CD4-positive, alpha-beta memory T cell (primary cell): ENCODE data around the gene SIGLEC9. TPM values are rescaled to one million over a fixed set of nuclear protein-coding genes. Genes with fewer than 3 reads are reported as not detected.

Experiments
- CTCF ChIA-PET: fragments of 350-600 bp; sonication (Branson Sonifier 250); formaldehyde crosslinking; loops from one replicate; lab custom pipeline; 2021; ENCODE audit warnings: inconsistent platforms; ENCODE audit not compliant: partially characterized antibody; lab: Charles Lee
- POLR2A ChIA-PET: fragments of 350-600 bp; sonication (Branson Sonifier 250); formaldehyde crosslinking; loops from one replicate; lab custom pipeline; 2021; ENCODE audit not compliant: partially characterized antibody; lab: Charles Lee
- DNase-seq, 5 donors: peaks; one replicate each; pipeline versions ENCODE4 v3.0.0 to v3.0.0-alpha.2; 2020 to 2022; ENCODE audit warnings: mixed read lengths in 1 of 5
- H3K27ac ChIP-seq: one replicate; pipeline ENCODE4 v1.7.0; 2013; ENCODE audit warnings: low read depth, low read length
- H3K27me3 ChIP-seq: 2 replicates; pipeline ENCODE4 v1.7.0; 2013; ENCODE audit warnings: mild to moderate bottlenecking, low read length, moderate library complexity; ENCODE audit not compliant: insufficient read depth
- H3K36me3 ChIP-seq: 2 replicates; pipeline ENCODE4 v1.7.0; 2013; ENCODE audit warnings: mild to moderate bottlenecking, low read length, moderate library complexity; ENCODE audit not compliant: insufficient read depth
- H3K4me1 ChIP-seq: 2 replicates; pipeline ENCODE4 v1.7.0; 2013; ENCODE audit warnings: mild to moderate bottlenecking, low read length, moderate library complexity; ENCODE audit not compliant: insufficient read depth
- H3K4me3 ChIP-seq, 2 donors: one replicate each; pipeline ENCODE4 v1.7.0; 2013; ENCODE audit warnings: low read length in 2 of 2, mild to moderate bottlenecking in 1 of 2
- H3K9me3 ChIP-seq, 2 donors: one replicate each; pipeline ENCODE4 v1.7.0; 2013; ENCODE audit warnings: low read length in 2 of 2, control low read depth in 1 of 2; ENCODE audit not compliant: control insufficient read depth in 1 of 2
- H3K27ac Mint-ChIP-seq, 7 donors: one replicate each; pipeline ENCODE4 v1.8.0; 2020 to 2021; ENCODE audit warnings: mixed read lengths in 7 of 7, mild to moderate bottlenecking in 6 of 7, inconsistent platforms in 3 of 7, moderate library complexity in 3 of 7
- H3K27me3 Mint-ChIP-seq, 2 donors: one replicate each; pipeline ENCODE4 v1.8.0; 2020 to 2021; ENCODE audit warnings: mixed read lengths in 2 of 2
- H3K36me3 Mint-ChIP-seq, 2 donors: one replicate each; pipeline ENCODE4 v1.8.0; 2020 to 2021; ENCODE audit warnings: mixed read lengths in 2 of 2, inconsistent platforms in 1 of 2, mild to moderate bottlenecking in 1 of 2
- H3K4me1 Mint-ChIP-seq, 4 donors: one replicate each; pipeline ENCODE4 v1.8.0; 2020 to 2021; ENCODE audit warnings: mixed read lengths in 4 of 4, mild to moderate bottlenecking in 1 of 4
- H3K4me3 Mint-ChIP-seq, 8 donors: one replicate each; pipeline ENCODE4 v1.8.0; 2020 to 2021; ENCODE audit warnings: mixed read lengths in 8 of 8, mild to moderate bottlenecking in 7 of 8, moderate library complexity in 6 of 8, inconsistent platforms in 3 of 8
- H3K9me3 Mint-ChIP-seq, 8 donors: one replicate each; pipeline ENCODE4 v1.8.0; 2020 to 2021; ENCODE audit warnings: mixed read lengths in 8 of 8, mild to moderate bottlenecking in 5 of 8, inconsistent platforms in 3 of 8, moderate library complexity in 1 of 8
- intact Hi-C: fragments of 100-400 bp; cut with micrococcal nuclease; formaldehyde crosslinking; loops from one replicate; pipeline ENCODE4 v1.15.1; 2023
- polyA plus RNA-seq, 2 donors: library from polyadenylated mRNA; unstranded; fragments of 300-500 nt; fragmentation: Illumina TruSeq; gene quantifications; one replicate each; pipeline ENCODE4 v1.2.3, GENCODE V29; 2021
- total RNA-seq, 2 experiments: library from RNA; stranded (reverse); gene quantifications; one replicate each; pipeline ENCODE4 v1.2.3, GENCODE V29; 2021

The SIGLEC9 gene
- total and polyA plus RNA-seq, 4 experiments from 2014 or later = 2.4 to 3.9 (median 3.0) TPM

DNA sequence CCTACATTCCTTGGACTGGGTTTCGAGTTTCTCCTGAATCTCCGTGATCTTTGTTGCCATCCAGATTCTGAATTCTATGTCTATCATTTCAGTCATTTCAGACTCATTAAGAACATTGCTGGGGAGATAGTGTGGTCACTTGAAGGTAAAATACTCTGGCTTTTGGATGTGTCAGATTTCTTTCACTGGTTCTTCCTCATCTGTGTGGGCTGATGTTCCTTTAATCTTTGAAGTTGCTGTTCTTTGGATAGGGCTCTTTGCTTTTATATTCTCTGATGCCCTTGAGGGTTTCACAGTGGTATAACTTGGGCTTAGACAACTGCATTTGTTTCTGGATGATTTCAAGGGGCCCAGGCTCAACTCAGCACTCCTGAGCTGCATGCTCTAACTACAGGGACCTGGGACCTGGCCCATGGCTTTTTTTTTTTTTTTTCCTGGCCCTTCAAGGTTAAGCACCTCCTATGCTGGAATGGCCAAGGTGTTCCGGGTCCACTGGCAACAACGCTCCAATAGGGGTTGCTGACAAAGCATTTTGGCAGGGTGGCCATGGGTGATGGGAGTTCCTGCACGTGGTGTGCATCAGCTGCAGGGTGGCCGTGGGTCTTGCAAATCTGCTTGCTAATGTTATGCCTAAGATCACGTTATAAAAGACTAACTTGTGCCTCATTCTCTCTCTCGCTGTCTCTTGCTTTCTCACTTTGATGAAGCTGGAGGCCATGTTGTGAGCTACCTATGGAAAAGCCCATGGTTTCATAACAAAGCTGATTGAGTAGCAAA lies 11.5 kb downstream of the SIGLEC9 start:
- CTCF ChIA-PET = interaction anchor here (1.0 to 2.0 kb wide), 4 partner anchors 12 to 40 kb away, joined by 3 to 6 read pairs (median 4); no protein-coding TSS in a partner anchor
- H3K4me3 ChIP-seq = no peak overlapping the region
- intact Hi-C loops = no loop called here
- Mint-ChIP-seq H3K4me3 (peak overlapping the region in 1 of 8 donors; percentile 25), H3K27ac (peak overlapping the region in 3 of 7 donors; percentile 18 to 63 (median 48)), H3K4me1 (peaks cover 16 to 31% (median 25%) of the 10 kb centered on the region in 4 donors), H3K27me3 (peaks cover 2 to 5% of the 10 kb centered on the region in 2 donors), H3K9me3 (peaks cover 0 to 7% (median 0%) of the 10 kb centered on the region in 8 donors), H3K36me3 (peaks cover 0 to 3% of the 10 kb centered on the region in 2 donors)
- H3K4me1 ChIP-seq = peaks cover 24% of the 10 kb centered on the region
- H3K36me3 ChIP-seq = no peaks in the 10 kb centered on the region
- no peaks in the 10 kb centered on the region for H3K9me3 ChIP-seq
- no peak overlapping the region for H3K27ac ChIP-seq
- no peaks in the 10 kb centered on the region for H3K27me3 ChIP-seq
- no peak for DNase-seq
- POLR2A ChIA-PET = no interaction called here

DNA sequence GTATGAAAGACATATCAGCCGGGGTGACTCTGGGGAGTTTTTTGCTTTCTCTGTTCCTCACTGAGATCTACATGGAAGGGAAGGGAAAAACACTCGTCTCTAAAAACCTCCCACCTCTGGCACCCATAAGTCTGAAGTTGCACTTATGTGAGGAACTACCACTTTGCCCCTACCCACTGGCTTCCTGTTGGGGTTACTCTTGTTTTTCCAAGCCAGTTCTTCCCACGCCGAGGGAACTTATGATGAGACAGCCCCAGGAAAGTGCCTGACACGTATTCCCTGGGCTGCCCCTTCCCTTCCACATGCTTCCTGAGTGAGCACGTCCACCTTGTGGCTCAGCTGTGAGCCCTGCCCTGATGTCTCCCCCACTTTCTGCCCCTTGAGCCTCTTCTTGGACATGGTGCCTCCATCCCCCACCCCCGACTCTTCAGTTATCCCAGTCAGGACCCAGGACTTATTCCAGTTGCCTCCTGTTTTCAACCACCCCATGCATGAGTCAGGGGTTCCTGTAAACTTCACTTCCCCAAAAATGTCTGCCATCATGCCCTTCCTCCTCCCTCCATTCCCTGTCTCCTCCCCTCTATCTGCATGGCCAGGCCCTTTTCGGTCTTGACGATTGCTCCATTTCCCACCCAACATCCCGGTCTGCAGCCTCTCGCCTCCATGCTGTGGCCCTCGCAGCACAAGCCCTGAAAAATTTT lies 12.3 kb downstream of the SIGLEC9 start:
- H3K9me3 Mint-ChIP-seq = peaks cover 0 to 7% (median 0%) of the 10 kb centered on the region in 8 donors
- ChIA-PET CTCF (interaction anchor here (1.0 to 1.4 kb wide), 2 partner anchors 11 to 21 kb away, joined by 3 to 4 read pairs; no protein-coding TSS in a partner anchor), POLR2A (no interaction called here)
- Histone ChIP-seq H3K27me3 (no peaks in the 10 kb centered on the region), H3K4me3 (no peak overlapping the region), H3K36me3 (no peaks in the 10 kb centered on the region), H3K4me1 (peaks cover 18% of the 10 kb centered on the region), H3K27ac (no peak overlapping the region), H3K9me3 (no peaks in the 10 kb centered on the region)
- intact Hi-C loops = no loop called here
- peaks cover 2 to 5% of the 10 kb centered on the region in 2 donors for H3K27me3 Mint-ChIP-seq
- H3K36me3 Mint-ChIP-seq = peaks cover 0 to under 1% of the 10 kb centered on the region in 2 donors
- peak overlapping the region in 4 of 7 donors; percentile 35 to 71 (median 49) for H3K27ac Mint-ChIP-seq
- DNase-seq = no peak
- peaks cover 13 to 27% (median 20%) of the 10 kb centered on the region in 4 donors for H3K4me1 Mint-ChIP-seq
- peak overlapping the region in 3 of 8 donors; percentile 25 to 51 (median 41) for H3K4me3 Mint-ChIP-seq

DNA sequence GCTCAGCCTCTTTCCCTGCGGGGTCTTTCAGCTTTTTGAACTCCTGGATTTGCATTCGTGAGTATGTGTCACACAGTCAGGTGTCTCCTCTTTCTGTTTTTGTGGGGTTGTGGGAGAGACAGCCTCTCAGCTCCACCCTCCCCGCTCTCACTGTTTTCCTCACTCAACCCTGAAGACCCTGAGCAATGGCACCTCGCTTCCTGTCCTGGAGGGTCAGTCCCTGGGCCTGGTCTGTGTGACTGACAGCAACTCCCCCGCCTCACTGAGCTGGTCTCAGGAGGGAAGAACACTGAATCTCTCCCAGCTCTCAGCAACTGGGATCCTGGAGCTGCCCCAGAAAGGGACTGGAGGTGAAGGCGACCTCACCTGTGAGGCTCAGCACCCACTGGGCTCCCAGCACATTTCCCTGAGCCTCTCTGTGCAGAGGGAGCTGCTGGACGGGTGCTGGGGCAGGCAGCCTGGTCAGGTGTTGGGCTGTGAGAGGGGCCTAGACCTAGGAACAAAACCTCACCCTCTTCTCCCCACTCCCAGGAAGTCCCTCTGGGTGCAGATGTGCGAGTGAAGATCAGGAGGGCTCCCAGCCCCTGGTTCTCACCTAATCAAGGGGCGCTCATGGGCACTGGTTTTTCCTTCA lies 13.2 kb downstream of the SIGLEC9 start:
- peaks cover 2 to 5% of the 10 kb centered on the region in 2 donors for H3K27me3 Mint-ChIP-seq
- peaks cover 7 to 25% (median 13%) of the 10 kb centered on the region in 4 donors for H3K4me1 Mint-ChIP-seq
- H3K27ac Mint-ChIP-seq = peak overlapping the region in 1 of 7 donors; percentile 61
- no peak overlapping the region for H3K4me3 Mint-ChIP-seq
- intact Hi-C loops = no loop called here
- no peak for DNase-seq
- no peak overlapping the region for H3K27ac ChIP-seq
- peaks cover 0 to 6% (median 0%) of the 10 kb centered on the region in 8 donors for H3K9me3 Mint-ChIP-seq
- peaks cover 12% of the 10 kb centered on the region for H3K4me1 ChIP-seq
- no peaks in the 10 kb centered on the region for H3K36me3 ChIP-seq
- no peaks in the 10 kb centered on the region for H3K36me3 Mint-ChIP-seq
- ChIA-PET CTCF (no interaction called here), POLR2A (no interaction called here)
- H3K9me3 ChIP-seq = no peaks in the 10 kb centered on the region
- H3K27me3 ChIP-seq = no peaks in the 10 kb centered on the region
- H3K4me3 ChIP-seq = no peak overlapping the region

DNA sequence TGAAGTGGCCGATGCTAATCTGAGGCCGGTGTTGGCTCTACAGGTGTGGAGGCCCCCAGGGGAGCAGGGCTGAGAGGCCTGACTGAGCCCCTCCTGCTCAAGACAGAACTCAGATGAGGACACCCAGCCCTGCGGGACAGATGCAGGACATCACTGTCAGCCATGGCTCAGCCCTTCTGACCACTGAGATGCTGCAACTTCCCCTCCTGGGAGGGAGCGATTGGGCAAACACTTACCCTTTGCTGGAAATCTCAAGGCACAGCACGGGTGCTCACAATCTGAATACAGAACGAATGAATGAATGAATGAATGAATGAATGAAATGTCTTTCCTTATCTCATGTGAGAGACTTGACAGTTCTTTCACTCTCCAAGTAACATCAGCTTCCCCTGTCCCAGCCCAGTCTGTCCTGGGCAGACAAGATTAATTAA lies 13.9 kb downstream of the SIGLEC9 start:
- intact Hi-C loops = no loop called here
- Mint-ChIP-seq H3K27me3 (peaks cover 2 to 5% of the 10 kb centered on the region in 2 donors), H3K9me3 (peaks cover 0 to 6% (median 0%) of the 10 kb centered on the region in 8 donors), H3K27ac (no peak overlapping the region), H3K4me3 (no peak overlapping the region), H3K4me1 (peaks cover 7 to 25% (median 12%) of the 10 kb centered on the region in 4 donors), H3K36me3 (no peaks in the 10 kb centered on the region)
- ChIA-PET CTCF (no interaction called here), POLR2A (interaction anchor here (0.6 kb wide), 1 partner anchor 28 kb away, joined by 3 read pairs; no protein-coding TSS in a partner anchor)
- Histone ChIP-seq H3K4me3 (no peak overlapping the region), H3K27me3 (no peaks in the 10 kb centered on the region), H3K27ac (no peak overlapping the region), H3K36me3 (no peaks in the 10 kb centered on the region), H3K9me3 (no peaks in the 10 kb centered on the region), H3K4me1 (peaks cover 12% of the 10 kb centered on the region)
- no peak for DNase-seq

DNA sequence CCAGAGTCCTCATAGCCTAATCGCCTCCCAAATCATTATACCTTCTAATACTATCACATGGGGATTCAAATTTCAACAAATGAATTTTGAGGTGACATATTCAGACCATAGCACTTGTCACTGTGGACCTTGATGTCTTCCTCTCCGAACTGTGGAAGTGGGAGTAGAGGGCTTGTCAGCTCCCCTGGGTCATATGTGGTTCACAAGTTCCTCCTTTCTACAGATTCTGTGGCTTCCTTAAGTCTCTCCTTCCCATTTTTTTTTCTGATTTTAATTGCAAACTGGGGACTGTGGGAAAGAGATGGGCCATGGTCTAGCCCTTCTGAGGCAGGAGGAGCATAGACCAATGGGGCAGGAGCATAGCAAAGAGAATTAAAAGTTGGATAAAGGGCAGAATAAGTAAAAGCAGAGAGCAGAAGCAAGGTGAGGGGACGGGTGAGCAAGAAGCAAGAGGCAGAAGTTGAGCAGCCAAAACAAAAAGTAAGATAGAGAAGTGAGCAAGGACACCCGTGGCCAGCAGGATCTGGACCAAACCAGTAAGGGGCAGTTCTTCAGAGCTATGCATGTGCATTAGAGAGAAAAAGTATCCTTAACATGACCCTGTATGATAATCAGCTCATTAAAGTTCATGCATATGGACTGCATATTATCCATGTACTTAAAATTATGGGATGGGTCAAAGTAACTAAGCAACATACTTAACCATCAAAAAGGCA lies 14.8 kb downstream of the SIGLEC9 start:
- Histone ChIP-seq H3K27ac (no peak overlapping the region), H3K36me3 (no peaks in the 10 kb centered on the region), H3K27me3 (no peaks in the 10 kb centered on the region), H3K4me1 (peaks cover 12% of the 10 kb centered on the region), H3K4me3 (no peak overlapping the region), H3K9me3 (no peaks in the 10 kb centered on the region)
- Mint-ChIP-seq H3K4me1 (peaks cover 7 to 25% (median 12%) of the 10 kb centered on the region in 4 donors), H3K27me3 (peaks cover 2 to 8% of the 10 kb centered on the region in 2 donors), H3K4me3 (no peak overlapping the region), H3K36me3 (no peaks in the 10 kb centered on the region), H3K27ac (peak overlapping the region in 1 of 7 donors; percentile 1), H3K9me3 (peaks cover 0 to 6% (median 0%) of the 10 kb centered on the region in 8 donors)
- no peak for DNase-seq
- intact Hi-C loops = no loop called here
- ChIA-PET CTCF (interaction anchor here (0.9 kb wide), 1 partner anchor 10 kb away, joined by 4 read pairs; no protein-coding TSS in a partner anchor), POLR2A (no interaction called here)

- ChIA-PET POLR2A (no interaction called here), CTCF (no interaction called here)
- Histone ChIP-seq H3K27ac (no peak overlapping the region), H3K27me3 (no peaks in the 10 kb centered on the region), H3K4me3 (no peak overlapping the region), H3K9me3 (no peaks in the 10 kb centered on the region), H3K36me3 (no peaks in the 10 kb centered on the region), H3K4me1 (peaks cover 12% of the 10 kb centered on the region)
- Mint-ChIP-seq H3K4me1 (peaks cover 7 to 25% (median 12%) of the 10 kb centered on the region in 4 donors), H3K9me3 (peaks cover 0 to 5% (median 0%) of the 10 kb centered on the region in 8 donors), H3K27me3 (peaks cover 2 to 8% of the 10 kb centered on the region in 2 donors), H3K4me3 (no peak overlapping the region), H3K27ac (no peak overlapping the region), H3K36me3 (no peaks in the 10 kb centered on the region)
- DNase-seq = no peak
- intact Hi-C loops = no loop called here
These were observed 15.7 kb downstream of the SIGLEC9 start for GRCh38 chr19:51140441-51140840.
